ENCODE measurements around the gene ZNF367.

DNA sequence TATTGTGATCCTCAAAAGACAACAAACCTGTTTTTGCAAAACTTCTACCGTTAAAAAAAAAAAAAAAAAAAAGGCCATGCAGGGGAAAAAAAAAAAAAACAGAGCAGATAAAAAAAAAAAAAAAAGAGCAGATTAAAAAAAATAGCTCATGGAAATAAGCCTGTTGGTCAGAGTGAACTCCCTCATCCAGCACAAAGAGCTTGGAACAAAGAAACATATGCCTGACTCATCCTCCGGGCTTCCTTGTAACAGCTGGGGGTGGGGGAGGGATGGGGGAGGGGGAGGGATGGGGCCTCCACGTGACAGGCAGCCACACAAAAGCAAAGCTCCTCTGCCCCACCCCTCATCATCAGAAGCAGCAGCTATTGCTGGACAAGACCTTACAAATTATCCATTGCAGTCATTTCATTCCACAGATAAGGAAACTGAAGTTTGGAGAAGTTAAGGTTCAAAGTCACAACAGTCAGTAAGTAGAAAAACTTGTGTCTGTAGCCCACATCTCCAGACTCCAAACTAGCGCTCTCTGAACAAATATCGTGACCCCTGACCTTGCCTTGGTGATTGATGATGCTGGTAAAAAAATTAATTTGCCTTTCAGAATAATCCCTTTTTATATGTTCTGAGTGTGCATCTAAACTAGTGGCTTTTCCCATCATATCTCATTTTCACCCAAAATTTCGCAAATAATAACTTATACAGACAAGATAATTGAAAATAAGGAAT lies 73.6 kb downstream of the ZNF367 start:
- TF ChIP-seq CTCF (IDR thresholded peaks at IDR 0.05) (no peak), EZH2 (IDR thresholded peaks at IDR 0.05; ENCODE audit: borderline replicate concordance, insufficient read depth, low read depth, low read length, poor library complexity, severe bottlenecking) (no peak)

Data from B cell (primary cell).